Head of caudate nucleus (tissue), 42 donors: Measurements from ENCODE around the gene PARL.

ENCODE experiments used
- DNase-seq, 42 donors: peaks; one replicate each; pipeline versions ENCODE4 v3.0.0 to v3.0.0-alpha.2; 2020 to 2021; ENCODE audit warnings: mixed read lengths in 7 of 42
- intact Hi-C: fragments of 100-400 bp; cut with DNase I; formaldehyde crosslinking; loops from one replicate; pipeline ENCODE4 v1.15.0; 2022

The PARL gene

DNA sequence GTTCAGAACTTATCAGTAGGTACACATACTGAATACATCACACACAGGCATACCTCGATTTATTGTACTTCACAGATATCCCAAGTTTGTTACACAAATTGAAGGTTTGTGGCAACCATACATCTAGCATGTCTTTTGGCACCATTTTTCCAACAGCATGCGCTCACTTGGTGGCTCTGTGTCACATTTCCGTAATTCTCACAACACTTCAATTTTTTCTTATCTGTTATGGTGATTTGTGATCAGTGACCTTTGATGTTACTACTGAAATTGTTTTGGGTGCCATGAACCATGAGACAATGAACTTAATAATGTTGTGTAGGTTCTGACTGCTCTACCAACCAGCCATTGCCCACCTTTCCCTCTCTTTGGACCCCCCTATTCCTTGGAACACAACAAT, 10.8 kb downstream of the PARL start:
- peak in 1 of 42 donors; percentile 7 for DNase-seq
- intact Hi-C loops, result no loop called here

DNA sequence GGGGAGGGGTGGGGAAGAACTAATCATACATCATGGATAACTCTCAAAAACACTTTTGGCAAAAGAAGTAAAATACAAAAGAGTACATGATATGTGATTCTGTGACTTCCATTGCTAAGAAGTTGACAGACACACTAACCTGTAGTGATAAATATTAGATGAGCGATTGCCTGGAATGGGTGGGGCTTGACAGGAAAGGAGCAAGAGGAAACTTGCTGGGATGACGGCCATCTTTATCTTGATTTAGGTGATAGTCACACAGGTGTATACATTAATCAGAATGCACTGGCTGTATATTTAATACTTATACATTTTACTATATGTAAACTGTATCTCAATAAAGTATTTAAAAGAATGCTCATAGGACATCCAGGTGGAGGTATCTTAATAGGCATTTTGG, 13.1 kb downstream of the PARL start:
- DNase-seq, result peak in 1 of 42 donors; percentile 8
- intact Hi-C loops, result no loop called here

DNA sequence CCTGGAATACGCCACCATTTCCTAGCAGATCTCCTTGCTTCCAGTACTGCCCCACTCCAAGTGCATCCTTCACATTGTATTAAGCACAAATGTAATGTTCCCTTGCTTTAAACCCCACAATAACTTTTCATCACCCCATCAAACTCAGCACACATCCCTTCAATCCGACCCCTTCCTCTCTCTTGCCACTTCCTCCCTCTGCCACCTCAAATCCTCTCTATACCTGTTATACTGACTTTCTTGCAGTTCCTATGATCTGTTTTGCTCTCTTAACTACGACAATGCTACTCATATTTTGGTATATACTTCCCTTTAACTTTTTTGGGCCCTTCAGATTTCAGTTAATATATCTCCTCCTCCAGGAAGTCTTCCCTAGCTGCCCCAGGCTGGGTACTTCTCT, 14.1 kb downstream of the PARL start:
- DNase-seq, result peak in 1 of 42 donors; percentile 9
- intact Hi-C loops, result no loop called here

DNA sequence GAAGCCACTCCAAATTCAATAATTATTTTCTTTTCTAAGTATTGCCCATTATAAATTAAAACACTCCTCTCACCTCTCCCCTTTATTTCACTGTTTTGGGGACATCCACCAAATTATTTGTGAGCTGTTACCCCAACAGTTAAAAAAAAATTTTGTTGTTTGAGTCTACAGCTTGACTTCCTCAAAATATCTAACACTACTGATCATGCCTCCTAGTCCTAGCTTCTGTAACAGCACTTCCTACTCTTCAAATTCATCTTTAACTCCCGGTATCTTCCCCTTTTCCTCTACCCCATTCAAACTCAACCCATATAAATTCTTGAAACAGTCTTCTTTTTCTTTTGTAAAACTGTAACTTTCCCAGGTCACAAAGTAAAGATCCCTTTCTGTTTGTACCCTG, 15.9 kb downstream of the PARL start:
- intact Hi-C loops, result no loop called here
- no peak for DNase-seq

DNA sequence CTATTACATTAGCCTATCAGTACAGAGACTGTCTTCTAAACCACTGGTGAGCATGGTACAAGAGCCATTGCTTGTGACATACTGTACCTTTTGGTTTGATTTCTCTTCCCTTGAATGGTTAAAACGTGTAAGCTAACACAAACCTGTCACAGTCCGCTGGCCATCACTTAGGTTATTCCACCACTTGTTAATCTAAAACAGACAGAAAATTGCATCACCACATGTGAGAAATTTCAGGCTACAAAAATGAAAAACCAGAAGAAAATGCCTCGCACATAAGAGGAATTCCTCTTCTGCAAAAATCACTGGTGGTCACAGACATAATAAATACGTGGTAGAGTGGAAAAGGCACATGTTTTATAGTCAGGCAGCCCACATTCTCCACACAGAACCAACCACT, 22.1 kb downstream of the PARL start:
- no peak for DNase-seq
- intact Hi-C loops, result no loop called here

DNA sequence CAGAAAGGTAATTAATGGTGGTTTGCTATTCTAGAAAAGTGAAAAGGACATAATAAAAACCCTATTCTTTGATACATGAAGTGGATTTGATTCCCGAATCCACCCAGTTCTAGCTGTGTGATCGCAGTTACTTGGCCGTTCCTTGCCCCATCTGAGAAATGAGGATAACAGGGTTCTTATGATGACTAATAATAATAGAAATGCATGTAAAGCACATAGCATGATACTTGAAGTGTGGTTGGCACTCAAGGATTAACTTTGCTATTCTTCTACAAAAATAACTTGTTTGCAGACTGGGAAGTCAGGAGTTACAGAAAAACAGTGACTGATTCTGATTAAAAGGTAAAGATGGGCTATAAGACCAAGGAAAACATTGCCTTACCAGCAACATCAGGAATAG, 26.8 kb downstream of the PARL start:
- intact Hi-C loops, result no loop called here
- DNase-seq, result no peak

DNA sequence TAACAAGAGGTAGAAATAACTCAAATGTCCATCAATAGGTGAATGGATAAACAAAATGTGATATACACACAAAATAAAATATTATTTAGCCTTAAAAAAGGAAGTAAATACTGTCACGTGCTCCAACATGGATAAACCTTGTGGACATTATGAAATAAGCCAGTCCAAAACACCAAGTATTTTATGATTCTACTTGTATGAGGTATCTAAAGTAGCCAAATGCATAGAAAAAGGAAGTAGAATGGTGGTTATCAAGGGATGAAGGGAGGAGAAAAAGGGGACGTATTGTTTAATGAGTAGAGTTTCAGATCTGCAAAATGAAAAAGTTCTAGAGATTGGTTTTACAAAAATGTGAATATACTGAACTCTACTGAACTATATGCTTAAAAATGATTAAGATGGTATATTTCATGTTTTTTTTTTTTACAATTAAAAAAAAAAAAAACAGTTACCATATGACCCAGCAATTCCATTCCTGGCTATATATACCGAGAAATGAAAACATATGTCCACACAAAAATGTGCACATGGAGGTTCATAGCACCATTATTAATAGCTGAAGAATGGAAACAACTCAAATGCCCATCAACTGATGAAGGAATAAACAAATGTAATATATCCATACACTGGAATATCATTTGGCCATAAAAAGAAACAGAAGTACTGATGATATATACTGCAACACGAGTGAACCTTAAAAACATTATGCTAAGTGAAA, 30.2 kb downstream of the PARL start:
- intact Hi-C loops, result no loop called here
- DNase-seq, result no peak

DNA sequence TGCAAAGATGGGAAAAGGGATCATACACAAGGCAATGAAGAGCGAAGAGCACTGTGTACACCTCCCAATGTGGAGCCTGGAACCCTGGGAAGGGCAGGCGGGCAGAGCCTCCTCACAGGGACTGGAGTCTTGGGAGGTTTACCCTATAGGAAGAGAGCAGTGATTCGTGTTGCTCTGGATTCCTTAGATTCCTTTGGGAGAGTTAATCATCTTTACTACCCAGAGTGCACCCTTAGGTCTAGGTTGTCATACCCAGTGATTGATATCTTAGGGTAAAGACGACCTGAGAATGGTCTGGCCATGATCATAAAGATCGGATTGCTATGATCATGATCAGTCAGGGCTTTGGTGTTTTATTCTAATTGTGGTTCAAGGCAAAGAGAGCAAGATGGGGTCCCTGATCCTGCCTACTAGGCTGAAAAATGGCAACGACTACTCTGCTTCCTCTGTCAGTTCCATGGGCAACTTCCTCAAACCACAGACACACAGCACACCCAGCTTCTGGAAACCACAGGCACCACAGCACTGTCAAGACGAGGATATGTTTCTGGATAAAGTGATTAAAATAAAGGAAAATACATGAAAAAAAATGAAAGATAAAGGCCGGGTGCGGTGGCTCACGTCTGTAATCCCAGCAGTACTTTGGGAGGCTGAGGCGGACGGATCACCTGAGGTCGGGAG, 38.9 kb downstream of the PARL start:
- DNase-seq, result no peak
- intact Hi-C loops, result no loop called here

DNA sequence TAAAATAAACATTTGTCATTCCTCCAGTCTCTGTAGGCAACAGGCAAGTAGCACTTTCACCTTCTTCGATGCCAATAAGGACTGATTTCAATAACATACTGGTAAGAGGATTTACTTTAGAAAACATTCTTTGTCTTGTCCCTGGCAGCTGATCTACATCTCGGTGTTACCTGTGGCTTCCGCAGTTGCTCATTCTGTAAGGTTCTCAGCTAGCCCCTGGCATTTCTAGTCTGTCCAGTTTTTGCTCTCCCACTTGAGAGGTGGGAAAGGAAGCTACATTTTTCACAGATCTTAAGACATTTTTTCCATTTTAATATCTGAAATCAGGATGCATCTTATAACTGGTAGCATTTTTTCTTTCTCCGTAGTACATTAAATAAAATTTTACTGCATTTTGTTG, 39.6 kb downstream of the PARL start:
- DNase-seq, result no peak
- intact Hi-C loops, result no loop called here

DNA sequence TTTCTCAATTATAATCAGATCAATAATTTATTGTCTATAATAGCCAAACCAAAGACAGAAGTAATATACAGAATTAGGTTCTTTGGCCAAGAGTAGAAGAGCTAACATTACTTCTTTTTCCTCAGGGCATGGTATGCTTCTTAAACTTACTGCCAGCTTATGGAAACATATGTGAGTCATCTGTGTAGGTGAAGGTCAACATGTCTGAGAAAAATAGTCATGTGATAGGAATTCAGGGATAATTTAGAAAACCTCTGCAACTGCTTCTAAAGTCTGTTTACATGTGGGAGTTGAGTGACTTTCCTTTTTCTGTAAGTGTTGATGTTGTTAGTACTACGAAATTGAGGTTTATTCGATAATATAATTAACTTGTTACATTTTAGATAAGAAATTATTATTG, 40.1 kb downstream of the PARL start:
- intact Hi-C loops, result no loop called here
- no peak for DNase-seq

DNA sequence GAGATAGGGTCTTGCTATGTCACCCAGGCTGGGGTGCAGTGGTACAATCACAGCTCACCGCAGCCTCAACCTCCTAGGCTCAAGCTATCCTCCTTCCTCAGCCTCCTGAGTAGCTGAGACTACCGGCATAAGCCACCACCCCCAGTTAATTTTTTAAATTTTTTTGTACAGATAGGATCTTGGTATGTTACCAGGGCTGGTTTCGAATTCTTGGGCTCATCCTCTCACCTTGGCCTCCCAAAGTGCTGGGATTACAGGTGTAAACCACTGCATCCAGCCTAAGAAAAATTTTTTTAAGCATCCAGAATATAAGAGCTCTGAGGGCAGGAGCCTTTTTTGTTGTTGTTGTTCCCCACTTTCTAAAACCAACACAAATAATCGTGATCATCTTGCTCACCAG, 44.9 kb downstream of the PARL start:
- no peak for DNase-seq
- intact Hi-C loops, result no loop called here

DNA sequence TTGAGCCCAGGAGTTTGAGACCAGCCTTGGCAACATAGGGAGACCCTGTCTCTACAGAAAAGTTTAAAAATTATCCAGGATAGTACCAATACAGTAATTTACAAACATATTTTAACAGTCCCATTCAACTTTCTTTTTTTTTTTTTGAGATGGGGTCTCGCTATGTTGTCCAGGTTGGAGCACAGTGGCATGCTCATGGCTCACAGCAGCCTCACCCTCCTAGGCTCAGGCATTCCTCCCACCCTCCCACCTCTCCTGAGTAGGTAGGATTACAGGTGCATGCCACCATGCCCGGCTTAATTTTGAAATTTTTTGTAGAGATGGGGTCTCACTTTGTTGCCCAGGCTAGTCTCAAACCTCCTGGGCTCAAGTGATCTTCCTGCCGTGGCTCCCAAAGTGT, 46.8 kb downstream of the PARL start:
- intact Hi-C loops, result no loop called here
- DNase-seq, result no peak

DNA sequence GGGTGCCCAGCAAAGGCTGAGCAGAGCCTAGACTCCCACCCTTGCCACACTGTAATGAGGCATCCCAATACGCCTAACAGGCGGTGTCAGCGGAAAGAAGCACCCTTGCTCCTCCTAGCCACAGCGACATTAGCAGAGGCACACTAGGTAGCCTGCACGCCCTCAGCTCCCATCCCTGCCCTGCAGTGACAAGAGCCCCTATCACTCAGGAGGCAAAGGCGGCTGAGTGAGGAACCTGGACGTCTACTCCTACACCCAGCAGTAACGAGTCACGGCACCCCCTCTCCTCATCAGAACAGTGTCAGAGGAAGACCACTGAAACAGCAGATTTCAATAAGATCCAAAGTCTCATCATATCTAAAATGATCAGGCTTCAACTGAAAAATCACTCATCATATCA, 47.3 kb downstream of the PARL start:
- intact Hi-C loops, result no loop called here

DNA sequence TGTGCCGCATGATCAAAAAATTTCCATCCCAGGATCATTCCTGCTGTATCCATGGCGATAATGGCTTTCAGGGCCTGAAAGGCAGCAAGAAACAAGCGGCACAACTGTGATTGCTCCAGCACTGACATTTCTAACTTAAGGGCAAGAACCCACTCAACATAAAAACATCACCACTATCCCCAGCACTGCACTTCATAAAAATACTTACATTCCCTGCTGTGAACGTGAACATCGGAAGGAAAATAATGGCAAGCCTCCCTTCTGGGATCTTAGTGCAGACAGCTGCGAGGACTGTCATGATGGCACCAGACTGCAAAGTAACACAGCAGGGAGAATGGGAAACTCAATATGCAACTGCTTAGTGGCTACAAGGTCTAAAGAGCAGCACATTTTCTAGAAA, 51.2 kb downstream of the PARL start:
- intact Hi-C loops, result no loop called here

More for the DNA sequence above, 47.3 kb downstream of the PARL start:
- DNase-seq, result no peak

DNA sequence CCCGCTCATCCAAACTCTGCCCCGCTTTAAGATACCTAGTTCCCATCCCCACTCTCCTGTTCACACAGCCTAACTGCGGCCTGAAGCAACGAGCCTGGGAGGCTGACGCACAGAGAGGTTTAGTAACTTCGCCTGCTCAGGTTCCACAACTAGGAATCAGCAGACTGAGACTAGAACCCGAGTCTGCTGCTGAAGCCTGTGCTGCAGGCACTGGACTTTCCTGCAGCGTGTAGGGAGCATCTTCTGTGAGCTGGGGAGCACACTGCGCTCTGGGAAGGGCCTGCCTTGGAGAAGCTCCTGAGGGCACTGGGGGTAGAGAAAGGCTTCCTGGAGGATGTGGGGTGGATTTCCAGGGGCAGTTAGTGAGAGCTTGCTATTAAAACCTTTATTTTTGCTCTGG, 54.5 kb downstream of the PARL start:
- intact Hi-C loops, result no loop called here
- peak in 2 of 42 donors; percentile 29 to 39 for DNase-seq

More for the DNA sequence above, 51.2 kb downstream of the PARL start:
- peak in 1 of 42 donors; percentile 21 for DNase-seq

DNA sequence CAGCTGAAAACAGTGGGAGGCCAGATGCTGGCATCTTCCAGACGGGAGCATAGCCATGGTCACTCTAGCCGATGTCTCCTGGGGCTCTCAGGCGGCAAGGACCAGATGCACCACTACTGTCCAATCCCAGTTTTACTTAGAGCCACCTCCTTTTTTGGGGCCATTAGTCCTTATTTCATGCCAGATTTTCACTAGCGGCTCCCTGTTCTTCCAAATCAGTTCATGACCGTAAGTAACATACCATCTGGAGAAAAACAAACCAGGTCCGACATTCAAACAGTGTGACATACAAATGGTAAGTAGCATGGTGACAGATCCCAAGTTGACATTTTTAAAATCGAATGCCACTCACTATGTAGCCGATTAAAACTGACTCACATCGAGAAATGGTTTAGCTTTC, 55.2 kb downstream of the PARL start:
- peak in 1 of 42 donors; percentile 27 for DNase-seq
- intact Hi-C loops, result no loop called here

DNA sequence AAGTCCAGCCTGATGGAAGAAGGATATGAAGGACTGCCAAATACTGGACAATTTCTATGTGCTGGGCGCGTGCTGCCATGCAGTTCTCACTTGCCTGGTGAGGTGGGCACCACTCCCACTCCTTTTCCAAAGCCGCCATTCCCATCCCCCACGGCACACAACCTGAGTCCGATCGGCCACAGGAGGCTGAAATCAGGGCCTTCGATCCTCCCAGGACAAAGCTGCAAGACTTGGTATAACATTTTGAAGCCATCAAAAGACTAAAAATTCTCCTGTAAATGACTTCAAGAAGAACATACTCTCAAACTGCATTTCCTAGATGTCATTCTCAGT, 56.2 kb downstream of the PARL start:
- intact Hi-C loops, result no loop called here
- DNase-seq, result peak in 1 of 42 donors; percentile 9

DNA sequence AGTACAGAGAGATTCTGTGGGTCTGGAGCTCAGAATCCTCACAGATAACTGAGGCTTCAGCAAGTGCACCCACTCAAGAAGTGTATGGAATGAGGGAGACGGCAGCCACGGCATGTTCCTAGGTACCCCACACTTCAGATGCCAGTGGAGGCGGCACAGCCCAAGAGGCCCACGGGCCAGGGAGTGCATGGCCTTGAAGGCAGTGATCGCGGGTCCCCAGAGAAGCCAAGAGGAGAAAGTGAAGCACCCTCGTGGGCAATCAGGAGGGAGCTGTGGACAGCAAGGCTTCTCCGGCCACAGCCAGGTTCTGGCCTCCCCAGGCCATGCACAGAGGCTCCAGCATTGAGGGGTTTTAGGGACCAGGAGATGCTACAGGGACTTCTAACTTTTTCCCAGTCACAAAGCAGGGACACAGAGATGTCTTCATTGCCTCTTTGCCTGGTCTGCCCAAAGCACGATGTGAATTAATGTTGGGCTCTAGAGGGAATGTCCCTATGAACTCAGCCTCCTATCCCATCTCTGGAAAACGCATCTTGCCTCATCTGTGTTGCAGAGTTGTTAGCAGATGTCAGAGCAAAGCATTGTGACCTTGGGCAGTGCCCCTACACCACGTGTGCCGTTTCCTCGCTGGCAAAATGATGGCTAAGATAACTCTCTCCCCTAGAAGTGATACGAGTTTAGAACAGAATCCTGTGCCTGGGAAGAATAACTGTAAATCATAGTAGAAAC, 56.7 kb downstream of the PARL start:
- intact Hi-C loops, result loop anchor here (2.0 kb wide), 1 partner anchor 57 kb away; the partner anchor contains the start of gene PARL
- peak in 2 of 42 donors; percentile 26 to 39 for DNase-seq

DNA sequence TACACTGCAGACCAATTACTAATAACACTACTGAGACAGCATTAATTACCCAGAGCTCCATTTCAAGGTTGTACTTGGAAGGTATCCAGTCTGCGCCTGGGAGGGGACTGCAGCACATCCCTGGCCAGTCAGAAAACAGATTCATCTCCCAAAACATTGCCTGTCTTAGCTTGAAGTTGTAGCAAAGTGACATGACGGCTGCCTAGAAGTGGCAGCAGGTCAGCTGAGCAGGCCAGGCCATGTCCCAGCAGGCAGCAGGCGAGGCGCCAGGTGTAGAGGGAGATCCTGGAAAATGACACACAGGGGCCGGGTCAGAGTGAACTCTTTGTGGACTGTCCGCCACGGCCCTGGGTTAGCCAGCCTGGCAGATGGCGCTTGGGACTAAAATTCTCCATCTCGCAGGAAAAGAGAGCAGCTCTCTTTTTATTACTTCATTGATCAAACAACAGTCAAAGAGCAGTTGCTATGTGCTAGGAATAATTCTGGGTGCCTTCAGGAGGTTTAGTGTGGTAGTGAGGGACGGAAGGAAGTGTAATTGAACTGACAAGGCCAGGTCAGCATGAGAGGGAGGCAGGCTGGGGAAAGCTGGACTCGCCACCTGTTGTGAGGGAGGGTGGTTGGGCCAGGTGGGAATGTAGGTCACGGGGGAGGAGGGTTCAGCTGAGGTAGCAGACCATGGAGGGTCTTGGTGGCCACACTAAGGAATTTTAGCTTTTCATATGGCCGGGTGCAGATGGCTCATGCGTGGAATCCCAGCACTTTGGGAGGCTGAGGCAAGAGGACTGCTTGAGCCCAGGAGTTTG, 58.0 kb downstream of the PARL start:
- peak in 3 of 42 donors; percentile 12 to 55 (median 48) for DNase-seq
- intact Hi-C loops, result loop anchor here (2.0 kb wide), 1 partner anchor 58 kb away; the partner anchor contains the start of gene PARL
